ENCODE data around the gene LRRC75A. TPM values are rescaled to one million over a fixed set of nuclear protein-coding genes. Genes with fewer than 3 reads are reported as not detected.
A peak's percentile ranks its signal among the peaks of the same experiment; 100 is the strongest.

LRRC75A gene
- total and polyA plus RNA-seq, 2 of the 8 experiments (the other 6 are each of a cell fraction or from before 2014, with no cell fraction given): 9.7 to 9.9 TPM

DNA sequence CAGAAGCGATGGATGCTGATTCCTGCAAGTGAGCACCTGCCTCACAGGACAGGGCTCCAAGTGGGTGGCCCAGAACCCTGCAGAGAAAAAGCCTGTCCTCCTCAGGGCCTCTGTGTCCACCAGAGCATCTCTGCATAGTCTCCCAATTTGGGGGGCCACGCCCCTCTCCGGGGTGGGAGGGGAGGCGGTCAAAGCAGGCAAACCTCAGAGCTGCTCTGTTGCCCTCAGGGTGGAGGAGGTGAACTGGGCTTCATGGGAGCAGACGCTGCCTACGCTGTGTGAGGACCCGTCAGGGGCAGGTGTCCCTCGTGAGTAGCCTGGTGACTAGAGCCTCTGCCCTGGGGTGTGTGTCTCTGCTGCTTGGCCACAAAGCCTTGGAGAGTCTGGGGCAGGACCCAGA lies 57.3 kb downstream of the LRRC75A start:
- H3K18ac ChIP-seq (ENCODE audit: extremely low read depth, low read length): no peak overlapping the region; the same call in 1 of the 2 replicates
- H3K9me3 ChIP-seq (ENCODE audit: insufficient read depth in 2 of 2, low read depth in 1 of 2, low read length in 1 of 2): no peaks in the 10 kb centered on the region
- no peak for FAIRE-seq
- peaks cover 0 to 3% of the 10 kb centered on the region in 2 experiments for H4K20me1 ChIP-seq (replicated peaks in 1 of 2; ENCODE audit: control insufficient read depth in 1 of 2, insufficient read depth in 2 of 2, low read length in 2 of 2)
- H2BK120ac ChIP-seq (replicated peaks; ENCODE audit: low read depth, low read length): no peak overlapping the region
- H2AFZ ChIP-seq (ENCODE audit: low read length): peak overlapping the region; percentile 28; the same call in 1 of the 2 replicates
- no peak overlapping the region for H3K9ac ChIP-seq (replicated peaks in 1 of 4; ENCODE audit: extremely low read depth in 1 of 4, low read depth in 3 of 4, low read length in 3 of 4)
- peaks cover under 1 to 3% (median 2%) of the 10 kb centered on the region in 4 experiments; a peak in 5 of 8 replicates for H3K36me3 ChIP-seq (ENCODE audit: control insufficient read depth in 2 of 4, insufficient read depth in 4 of 4, low read length in 3 of 4)
- peaks cover 0 to 9% of the 10 kb centered on the region in 2 experiments; a peak in 2 of 4 replicates for H3K79me2 ChIP-seq (ENCODE audit: control insufficient read depth in 1 of 2, insufficient read depth in 2 of 2, low read length in 2 of 2)
- no peak overlapping the region for H2BK20ac ChIP-seq (ENCODE audit: low read length)
- no peak overlapping the region for H4K5ac ChIP-seq (ENCODE audit: insufficient read length, low read depth, low read length)
- no peak overlapping the region for H3K14ac ChIP-seq (ENCODE audit: insufficient read length)
- ChIA-PET CTCF (ENCODE audit: partially characterized antibody) (interaction anchor here (1.3 to 3.0 kb wide), 3 partner anchors 19 to 87 kb away, joined by 5 to 9 read pairs (median 6); partner anchors contain the start of gene TRPV2), POLR2A (ENCODE audit: partially characterized antibody) (interaction anchor here (0.7 to 8.1 kb wide), 7 partner anchors 9 to 76 kb away, joined by 3 to 120 read pairs (median 4); partner anchors contain the start of gene UBB)
- no peak overlapping the region for H3K56ac ChIP-seq (replicated peaks; ENCODE audit: insufficient read length, low read depth, low read length)
- no peak overlapping the region for H2AK5ac ChIP-seq (ENCODE audit: low read depth, low read length)
- H3K23me2 ChIP-seq (ENCODE audit: low read depth, low read length): peaks cover 7% of the 10 kb centered on the region
- H3K4me1 ChIP-seq (replicated peaks in 1 of 4; ENCODE audit: control insufficient read depth in 3 of 4, insufficient read depth in 4 of 4, low read length in 3 of 4): peaks cover 3 to 13% (median 6%) of the 10 kb centered on the region in 4 experiments
- peak overlapping the region; percentile 13; the same call in 1 of the 2 replicates for H2BK5ac ChIP-seq (ENCODE audit: low read depth, low read length)
- no peak overlapping the region for H4K91ac ChIP-seq (replicated peaks; ENCODE audit: insufficient read length, low read length)
- 62% methylated on average over 8 of the region's 8 CpGs; no CpG with 5 or more reads in 1 of the 2 experiments for WGBS, 2 experiments (ENCODE audit: extremely low coverage in 1 of 2, insufficient coverage in 1 of 2, insufficient read length in 1 of 2, insufficient replicate concordance in 2 of 2, low coverage in 1 of 2, low lambda C conversion rate in 2 of 2, missing lambda C conversion rate in 1 of 2)
- H3K27me3 ChIP-seq (replicated peaks in 1 of 4; ENCODE audit: control insufficient read depth in 3 of 4, extremely low read depth in 1 of 4, insufficient read depth in 3 of 4, low read length in 3 of 4): no peaks in the 10 kb centered on the region
- peak overlapping the region; percentile 61; the same call in 1 of the 2 replicates for H2BK15ac ChIP-seq (ENCODE audit: low read length)
- H3K23ac ChIP-seq (ENCODE audit: insufficient read length): no peak overlapping the region
- H3K79me1 ChIP-seq (ENCODE audit: low read depth, low read length): peaks cover 1% of the 10 kb centered on the region; the same call in 1 of the 2 replicates
- no peak overlapping the region for H3K4ac ChIP-seq (replicated peaks; ENCODE audit: insufficient read length, low read depth, low read length)
- H3K4me3 ChIP-seq (ENCODE audit: extremely low read depth in 1 of 4, insufficient read depth in 2 of 4, low read depth in 3 of 4, low read length in 4 of 4): no peak overlapping the region
- peak overlapping the region; percentile 81 for H4K8ac ChIP-seq (ENCODE audit: extremely low read depth, insufficient read depth, low read length)
- no peak overlapping the region for H3K27ac ChIP-seq (ENCODE audit: low read depth, low read length)
- H2BK12ac ChIP-seq (ENCODE audit: low read depth, low read length): no peak overlapping the region
- no peak overlapping the region; a peak in 1 of 4 replicates for H3K4me2 ChIP-seq (ENCODE audit: insufficient read depth in 1 of 2, low read depth in 2 of 2, low read length in 2 of 2)
- DNase-seq (ENCODE audit: low read depth in 1 of 2, low spot score in 2 of 2): peak in 1 of 2 experiments; percentile 70
- TF ChIP-seq MAX (IDR thresholded peaks at IDR 0.05): no peak
- no peak for TF ChIP-seq EGR1 (IDR thresholded peaks at IDR 0.05; ENCODE audit: borderline replicate concordance, low read depth, low read length)
- no peak for TF ChIP-seq NANOG (IDR thresholded peaks at IDR 0.05; ENCODE audit: insufficient read depth, low read depth, low read length, poor library complexity, severe bottlenecking)
- TF ChIP-seq CEBPB (IDR thresholded peaks at IDR 0.05; ENCODE audit: low read depth, low read length): no peak
- no peak for TF ChIP-seq RBBP5 (IDR thresholded peaks at IDR 0.05; ENCODE audit: borderline replicate concordance, low read depth, low read length)
- no peak for TF ChIP-seq BCL11A (IDR thresholded peaks at IDR 0.05; ENCODE audit: low read depth in 2 of 2, low read length in 2 of 2)
- TF ChIP-seq SAP30 (IDR thresholded peaks at IDR 0.05; ENCODE audit: insufficient read depth, insufficient replicate concordance, low read length): no peak
- no peak for TF ChIP-seq SP2 (IDR thresholded peaks at IDR 0.05; ENCODE audit: low read length)
- TF ChIP-seq TBP (IDR thresholded peaks at IDR 0.05; ENCODE audit: low read depth, low read length): no peak
- no peak for TF ChIP-seq BACH1 (IDR thresholded peaks at IDR 0.05; ENCODE audit: low read length)
- TF ChIP-seq EP300 (IDR thresholded peaks at IDR 0.05; ENCODE audit: borderline replicate concordance in 1 of 2, low read depth in 2 of 2, low read length in 2 of 2): no peak
- no peak for TF ChIP-seq TAF7 (optimal IDR thresholded peaks at IDR 0.05; ENCODE audit: borderline replicate concordance, low read depth, low read length)
- no peak for TF ChIP-seq POLR2AphosphoS5 (IDR thresholded peaks at IDR 0.05; ENCODE audit: low read depth, low read length)

Data from H1 (cell line).